ENCODE results near the gene RYR3.
"Not testable (repeated sequence)": the region's sequence is repeated elsewhere in the genome, so short reads cannot be mapped to it uniquely, and the experiment has no call there.

RYR3 gene

GRCh38 chr15:33592864-33593263 lies 282.1 kb downstream of the RYR3 start:
- DNase-seq, result no peak

- not testable (repeated sequence) for DNase-seq
Observed at GRCh38 chr15:33598382-33598781, 287.6 kb downstream of the RYR3 start.

- no peak for DNase-seq
Observed at GRCh38 chr15:33600212-33600611, 289.4 kb downstream of the RYR3 start.

GRCh38 chr15:33601461-33601860 lies 290.7 kb downstream of the RYR3 start:
- no peak for DNase-seq

- peak; percentile 26 for DNase-seq
Observed at GRCh38 chr15:33608714-33609113, 297.9 kb downstream of the RYR3 start.

GRCh38 chr15:33612721-33613304 lies 302.0 kb downstream of the RYR3 start:
- no peak for DNase-seq

- no peak for DNase-seq
Observed at GRCh38 chr15:33616475-33616874, 305.7 kb downstream of the RYR3 start.

- DNase-seq, result no peak
Observed at GRCh38 chr15:33618350-33618749, 307.6 kb downstream of the RYR3 start.

- DNase-seq, result no peak
Observed at GRCh38 chr15:33621141-33621540, 310.4 kb downstream of the RYR3 start.

GRCh38 chr15:33623010-33623409 lies 312.2 kb downstream of the RYR3 start:
- peak; percentile 34 for DNase-seq

GRCh38 chr15:33624439-33624838 lies 313.7 kb downstream of the RYR3 start:
- no peak for DNase-seq

GRCh38 chr15:33629647-33630046 lies 318.9 kb downstream of the RYR3 start:
- no peak for DNase-seq

GRCh38 chr15:33636234-33636633 lies 325.5 kb downstream of the RYR3 start:
- no peak for DNase-seq

GRCh38 chr15:33636958-33637357 lies 326.2 kb downstream of the RYR3 start:
- DNase-seq, result no peak

GRCh38 chr15:33638453-33638852 lies 327.7 kb downstream of the RYR3 start:
- no peak for DNase-seq

GRCh38 chr15:33639051-33639450 lies 328.3 kb downstream of the RYR3 start:
- no peak for DNase-seq

GRCh38 chr15:33639456-33639855 lies 328.7 kb downstream of the RYR3 start:
- no peak for DNase-seq

- DNase-seq, result peak; percentile 72
Observed at GRCh38 chr15:33639978-33640377, 329.2 kb downstream of the RYR3 start.

GRCh38 chr15:33641069-33641468 lies 330.3 kb downstream of the RYR3 start:
- DNase-seq, result no peak

GRCh38 chr15:33644304-33644703 lies 333.5 kb downstream of the RYR3 start:
- DNase-seq, result no peak

GRCh38 chr15:33646744-33647143 lies 336.0 kb downstream of the RYR3 start:
- DNase-seq, result no peak

GRCh38 chr15:33649217-33649933 lies 338.6 kb downstream of the RYR3 start:
- no peak for DNase-seq

- peak; percentile 58 for DNase-seq
Observed at GRCh38 chr15:33654860-33655259, 344.1 kb downstream of the RYR3 start.

- no peak for DNase-seq
Observed at GRCh38 chr15:33655488-33655887, 344.7 kb downstream of the RYR3 start.

- DNase-seq, result no peak
Observed at GRCh38 chr15:33656168-33656567, 345.4 kb downstream of the RYR3 start.

Measured in hematopoietic multipotent progenitor cell treated with erythropoietin and hydrocortisone succinate and interleukin-3 and kit ligand, for 8 days (in vitro differentiated cells).